DMS79 (cell line): Measurements from ENCODE around the gene LETM1.

Source experiments
- DNase-seq: peaks from one replicate; lab custom pipeline; 2025; lab: John Stamatoyannopoulos, UW

LETM1 gene

DNA sequence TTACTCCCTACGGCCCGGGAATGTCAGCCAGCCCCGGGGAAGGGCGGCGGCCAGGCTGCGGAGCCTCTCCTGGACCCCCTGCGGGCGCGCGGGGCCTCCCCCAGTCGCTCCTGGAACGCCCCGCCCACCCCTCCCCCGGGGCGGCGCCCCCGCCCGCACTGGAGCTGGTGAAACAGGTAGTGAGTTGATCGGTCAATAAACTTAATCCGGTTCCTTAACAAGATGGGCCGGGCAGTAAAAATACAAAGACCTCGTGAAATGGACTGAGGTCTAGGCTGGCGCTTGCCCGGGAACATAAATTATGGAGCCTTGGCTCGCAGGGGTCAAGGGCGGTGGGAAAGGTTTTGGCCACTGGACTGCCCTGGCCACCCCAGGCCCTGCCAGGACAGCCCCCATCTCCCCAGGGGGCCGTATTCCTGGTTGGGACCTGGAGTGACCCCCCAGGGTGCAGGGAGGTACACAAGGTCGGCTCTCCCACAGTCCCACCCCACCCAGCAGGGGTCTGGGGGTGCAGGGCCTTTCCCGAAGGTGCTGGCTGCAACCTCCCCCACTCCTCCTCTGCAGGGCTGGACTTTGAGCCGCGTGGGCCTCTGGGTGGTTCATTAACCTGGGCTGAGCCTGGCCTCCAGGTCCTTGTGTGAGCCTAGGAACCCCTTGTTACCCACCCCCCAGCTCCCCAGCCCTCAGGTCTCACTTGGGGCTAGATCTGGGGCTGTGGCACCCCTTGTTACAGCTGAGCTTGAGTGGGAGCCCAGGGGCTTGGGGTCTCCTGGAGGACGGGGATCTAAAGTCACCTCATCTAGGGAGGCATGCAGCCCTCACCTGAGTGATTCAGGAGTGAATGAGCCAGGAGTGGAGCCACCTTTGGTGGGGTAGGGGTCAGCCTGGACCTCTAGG is 60.4 kb downstream of the LETM1 start:
- no peak for DNase-seq

DNA sequence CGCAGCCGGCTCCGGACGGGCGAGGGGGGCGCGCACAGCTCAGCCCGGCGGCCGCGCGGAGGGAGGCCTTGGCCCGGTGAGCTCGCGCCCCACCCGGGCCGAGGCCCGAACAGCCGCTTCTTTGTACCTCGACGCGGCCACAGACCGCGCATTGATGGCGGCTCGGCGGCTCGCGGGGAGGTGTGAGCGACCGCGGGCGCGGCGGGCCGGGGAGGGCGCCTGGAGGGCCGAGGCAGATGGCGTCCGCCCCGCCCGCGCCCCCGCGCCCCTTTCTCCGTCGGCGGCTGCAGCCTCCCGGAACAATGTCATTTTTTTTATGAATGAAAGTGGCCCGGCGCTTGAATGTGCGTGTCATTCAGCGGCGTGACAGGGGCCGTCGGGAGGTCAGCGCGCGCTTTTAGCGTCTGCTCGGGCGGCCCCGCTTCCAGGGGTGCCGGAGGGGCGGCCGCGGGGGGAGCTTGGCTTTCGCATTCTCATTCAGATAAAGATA is 61.1 kb downstream of the LETM1 start:
- no peak for DNase-seq

DNA sequence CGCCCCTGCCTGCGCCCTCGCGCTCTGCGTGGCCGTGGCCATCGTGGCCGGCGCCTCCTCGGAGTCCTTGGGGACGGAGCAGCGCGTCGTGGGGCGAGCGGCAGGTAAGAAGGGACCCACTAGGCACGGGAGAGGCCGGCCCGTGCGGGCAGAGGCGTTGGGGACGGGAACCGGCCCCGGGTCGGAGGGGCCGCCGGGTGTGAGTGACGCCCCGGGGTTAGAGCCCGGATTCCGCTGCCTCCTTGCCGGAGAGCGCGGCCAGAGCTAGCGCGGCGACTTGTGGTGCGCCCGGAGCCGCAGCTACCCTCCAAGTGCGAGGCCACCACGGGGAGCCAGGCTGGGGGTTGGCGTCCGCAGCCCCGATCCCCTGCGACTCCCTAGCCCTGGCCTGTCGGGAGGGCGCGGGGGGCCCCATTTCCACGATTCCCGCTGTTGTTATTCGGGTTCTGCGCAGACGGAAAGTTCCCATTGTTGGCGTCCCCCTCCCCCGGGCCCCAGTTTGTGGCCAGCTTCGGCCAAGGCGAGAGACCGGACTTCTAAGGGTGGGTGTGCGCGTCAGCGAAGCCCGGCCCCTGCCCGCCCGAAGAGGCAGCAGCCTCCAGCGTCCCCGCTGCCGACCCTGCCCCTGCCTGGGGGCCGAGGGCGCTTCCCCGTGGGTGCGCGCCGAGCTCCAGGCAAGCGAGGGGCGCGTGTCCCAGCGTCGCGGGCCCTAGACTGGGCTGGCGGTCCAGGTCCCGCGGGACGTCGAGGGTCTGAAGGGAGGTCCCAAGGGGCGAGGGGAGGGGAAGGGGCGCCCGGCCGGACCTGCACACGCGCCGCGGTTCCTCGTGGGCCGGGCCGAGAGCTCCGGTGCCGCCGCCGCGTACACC is 61.8 kb downstream of the LETM1 start:
- DNase-seq = no peak

DNA sequence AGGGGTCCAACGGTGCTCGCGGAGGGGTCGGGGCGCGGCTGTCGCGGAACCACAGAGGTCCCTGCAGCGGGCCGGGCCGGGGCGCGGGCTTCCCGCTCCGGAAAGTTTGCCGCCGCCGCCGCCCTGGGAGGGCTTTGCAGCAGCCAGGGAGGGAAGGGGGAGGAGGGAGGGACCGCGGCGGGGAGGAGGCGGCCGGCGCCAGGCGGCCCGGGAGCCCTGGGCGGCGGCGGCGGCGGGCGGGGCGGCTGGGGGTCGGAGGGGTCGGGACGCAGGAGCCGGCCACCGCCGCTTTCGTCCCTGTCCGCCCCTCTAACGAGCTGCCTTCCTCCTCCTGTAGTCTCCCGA is 62.5 kb downstream of the LETM1 start:
- no peak for DNase-seq

DNA sequence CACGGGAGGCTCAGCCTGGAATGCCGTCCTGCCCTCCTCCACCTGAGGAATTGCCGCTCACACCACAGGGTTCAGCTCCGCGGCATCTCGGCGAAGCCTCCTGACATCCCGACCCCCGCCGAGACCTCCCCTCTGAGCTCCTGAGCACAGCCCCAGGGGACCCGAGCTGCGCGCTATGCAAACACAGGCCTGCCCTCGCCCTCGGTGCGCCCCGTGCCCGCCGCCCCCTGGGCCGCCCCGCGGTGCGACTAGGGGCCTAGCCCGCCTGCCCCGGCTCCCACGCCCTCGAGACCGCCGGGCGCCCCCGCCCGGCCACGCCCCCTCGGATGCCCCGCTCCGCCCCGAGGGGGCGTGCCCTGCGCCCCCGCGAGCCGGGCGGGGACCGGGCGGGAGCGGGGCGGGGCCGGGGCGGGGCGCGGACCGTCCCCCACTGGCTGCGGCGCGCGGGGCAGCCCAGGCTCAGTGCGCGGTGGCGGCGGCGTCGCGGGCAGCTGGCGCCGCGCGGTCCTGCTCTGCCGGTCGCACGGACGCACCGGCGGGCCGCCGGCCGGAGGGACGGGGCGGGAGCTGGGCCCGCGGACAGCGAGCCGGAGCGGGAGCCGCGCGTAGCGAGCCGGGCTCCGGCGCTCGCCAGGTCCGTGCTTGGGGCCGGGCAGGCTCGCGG is 63.0 kb downstream of the LETM1 start, which contains the start of gene FGFR3:
FGFR3 (plus strand) TSS at position 462 of the 664 bp plus-strand sequence. CDS start 642 bp downstream, outside the sequence.
- no peak for DNase-seq

DNA sequence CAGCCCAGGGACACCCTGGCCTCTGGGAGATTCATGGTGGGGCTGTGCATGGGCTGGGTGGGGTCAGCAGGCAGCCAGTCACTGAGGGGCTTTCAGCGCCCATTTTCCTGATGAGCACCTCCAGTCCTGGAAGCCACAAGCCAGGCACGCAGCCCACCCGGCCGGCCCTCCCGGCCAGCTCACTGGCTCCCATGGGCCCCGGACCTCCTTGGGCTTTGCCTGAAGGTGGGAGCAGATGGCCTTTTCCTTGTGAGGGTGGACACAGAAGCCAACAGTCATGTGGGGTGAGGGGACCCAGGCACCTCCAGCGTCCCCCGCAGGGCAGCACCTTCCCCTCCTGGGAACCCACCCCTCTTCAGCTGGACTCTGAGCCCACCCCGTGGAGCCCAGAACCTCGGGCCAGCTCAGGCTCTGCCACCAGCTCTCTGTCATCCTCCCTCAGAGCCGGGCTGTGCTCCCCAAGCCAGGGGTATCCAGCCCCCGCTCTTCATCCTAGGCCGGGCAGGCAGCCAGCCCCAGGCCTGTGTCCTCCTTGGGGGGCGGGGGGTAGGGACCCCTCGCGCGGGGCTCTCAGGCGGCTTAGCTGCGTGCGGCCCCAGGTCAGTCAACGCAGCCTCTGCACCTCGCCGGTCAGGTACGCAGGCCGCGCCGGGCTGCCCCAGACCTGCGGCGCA is 63.7 kb downstream of the LETM1 start:
- DNase-seq = no peak

DNA sequence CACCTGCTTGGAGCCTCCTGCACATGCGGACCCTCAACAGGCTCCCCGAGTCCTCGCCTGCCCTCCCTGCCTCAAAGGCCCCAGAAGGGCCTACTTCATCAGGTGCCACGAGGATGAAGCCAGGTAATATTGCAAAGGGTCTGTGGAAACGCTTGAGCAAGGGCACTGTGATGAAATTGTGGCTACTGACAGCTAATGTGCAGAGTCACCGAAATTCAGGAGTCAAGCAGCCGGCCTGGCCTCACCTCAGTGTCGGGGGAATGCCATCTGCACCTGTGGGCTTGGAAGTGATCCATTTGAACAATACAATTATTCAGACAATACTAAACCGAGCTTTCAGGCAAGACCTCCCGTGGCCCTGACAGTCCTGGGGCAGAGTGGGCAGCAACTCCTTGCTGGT is 66.0 kb downstream of the LETM1 start:
- DNase-seq = no peak

DNA sequence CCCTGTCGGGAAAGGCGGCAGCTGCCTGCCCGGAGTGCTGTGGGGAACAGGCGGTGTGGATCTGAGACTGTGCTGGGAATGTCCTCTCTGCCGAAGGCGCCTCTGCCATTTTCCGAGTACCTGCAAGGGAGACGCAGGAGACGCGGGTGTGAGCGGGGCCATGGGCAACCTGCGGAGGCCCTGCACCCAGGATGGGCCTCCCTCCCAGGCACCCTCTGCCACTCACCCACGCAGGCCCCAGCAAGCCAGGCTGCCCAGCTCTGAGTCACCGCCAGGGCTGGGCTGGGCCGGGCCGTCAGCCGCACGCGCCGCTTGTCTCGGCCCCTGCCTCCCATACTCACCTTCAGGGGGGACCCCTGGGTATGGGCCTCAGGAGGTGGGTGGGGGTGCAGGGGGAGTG is 66.4 kb downstream of the LETM1 start:
- no peak for DNase-seq

DNA sequence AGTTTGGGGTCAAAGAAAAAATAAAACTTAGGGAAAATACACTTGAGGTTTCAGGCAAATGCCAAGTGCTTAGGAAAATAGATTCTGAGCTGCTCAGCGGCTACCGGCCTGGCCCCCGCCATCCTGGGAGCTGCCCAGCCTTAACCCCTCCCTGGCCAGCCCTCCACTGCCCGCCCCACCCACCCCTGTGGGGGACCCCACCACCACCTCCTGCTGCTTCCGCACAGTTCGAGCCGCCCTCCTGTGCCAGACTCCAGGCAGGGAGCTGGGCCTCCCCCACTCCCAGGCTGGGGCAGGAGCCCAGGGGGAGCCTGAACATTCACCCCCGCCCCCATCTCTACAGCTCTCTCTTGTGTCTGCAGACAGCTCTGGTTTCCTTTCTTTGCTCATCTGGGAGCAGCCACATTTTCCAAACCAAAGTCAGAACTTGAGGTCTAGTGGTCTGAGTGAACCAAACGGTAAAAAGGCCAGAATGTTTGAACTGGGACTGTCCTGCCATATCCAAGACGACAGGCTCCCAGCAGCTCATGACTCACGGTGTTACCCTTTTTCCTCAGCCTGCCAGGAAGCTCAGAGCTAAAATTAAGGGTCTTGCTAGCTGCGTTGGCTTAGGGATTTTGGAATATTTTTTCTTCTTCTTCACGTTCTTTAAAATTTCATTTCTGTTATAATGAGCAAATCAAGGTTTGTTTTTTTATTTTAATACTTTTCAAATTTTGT is 67.5 kb downstream of the LETM1 start:
- no peak for DNase-seq

DNA sequence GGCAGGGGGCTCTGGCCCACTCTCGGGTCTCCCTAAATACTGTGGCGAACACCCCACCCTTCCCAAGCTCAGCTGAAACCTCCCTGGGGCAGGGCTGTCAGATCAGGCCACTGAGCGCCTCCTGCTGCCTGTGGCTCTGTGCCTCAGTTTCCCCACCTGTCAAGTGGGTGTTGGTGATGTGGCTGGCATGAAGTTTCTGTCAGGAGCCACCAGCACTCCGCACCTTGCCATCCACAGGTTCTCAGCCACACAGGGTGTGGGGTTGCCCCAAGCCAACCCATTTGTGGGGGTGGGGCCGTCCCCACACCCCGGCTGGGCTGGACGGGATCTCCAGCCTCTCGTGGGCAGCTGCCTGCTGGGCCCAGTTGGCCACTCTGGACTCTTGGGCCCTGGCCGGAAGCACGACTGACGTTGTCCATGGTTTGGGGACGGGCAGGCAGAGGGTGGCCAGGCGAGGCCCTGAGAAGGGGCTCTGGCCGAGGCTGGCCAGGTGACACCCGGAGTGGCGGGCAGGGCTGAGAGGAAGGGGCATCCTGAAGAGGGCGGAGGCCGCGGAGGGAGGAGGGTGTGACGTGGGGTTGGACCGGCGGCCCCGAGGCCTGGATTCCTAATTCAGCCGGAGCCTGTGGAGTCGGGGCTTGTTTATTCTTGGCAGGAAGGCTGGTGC is 68.4 kb downstream of the LETM1 start:
- no peak for DNase-seq

DNA sequence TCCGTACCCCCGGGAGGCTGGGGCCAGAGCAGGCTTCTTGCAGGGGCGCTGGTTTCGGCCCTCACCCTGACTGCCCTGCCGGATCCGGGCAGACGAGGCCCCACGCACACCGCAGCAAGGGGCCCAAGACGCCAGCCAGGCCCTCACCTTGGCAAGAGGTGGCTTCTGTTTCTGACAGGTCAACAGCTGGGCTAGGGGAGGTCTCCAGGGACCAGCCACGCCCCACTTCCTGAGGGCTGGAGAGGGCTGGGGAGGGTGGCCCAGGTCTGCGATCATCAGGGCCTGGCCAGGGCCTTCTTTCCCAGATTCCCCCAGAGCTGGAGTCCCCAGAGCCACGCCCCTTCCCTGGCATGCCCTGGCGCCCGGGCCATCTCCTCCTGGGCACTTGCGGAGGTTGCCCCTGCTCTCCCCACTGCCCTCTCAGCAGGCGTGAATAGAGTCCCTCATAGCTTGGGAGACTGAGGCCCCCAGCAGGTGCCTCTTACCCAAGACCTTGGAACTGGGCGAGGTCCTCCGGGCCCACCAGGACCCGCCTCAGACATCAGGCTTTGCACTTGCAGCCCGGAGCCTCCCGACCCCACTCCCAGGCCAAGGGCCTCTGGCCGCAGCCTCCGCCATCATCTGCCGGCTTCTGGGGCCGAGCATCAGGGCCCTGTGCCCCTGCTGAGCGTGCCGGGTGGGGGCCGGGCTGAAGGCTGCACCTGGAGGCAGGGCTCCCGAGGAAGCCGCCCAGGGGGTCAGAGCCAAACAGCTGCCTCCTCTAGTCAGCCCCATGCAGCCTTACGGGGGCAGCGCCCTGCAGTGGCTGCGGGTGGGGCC is 69.2 kb downstream of the LETM1 start:
- DNase-seq = no peak

DNA sequence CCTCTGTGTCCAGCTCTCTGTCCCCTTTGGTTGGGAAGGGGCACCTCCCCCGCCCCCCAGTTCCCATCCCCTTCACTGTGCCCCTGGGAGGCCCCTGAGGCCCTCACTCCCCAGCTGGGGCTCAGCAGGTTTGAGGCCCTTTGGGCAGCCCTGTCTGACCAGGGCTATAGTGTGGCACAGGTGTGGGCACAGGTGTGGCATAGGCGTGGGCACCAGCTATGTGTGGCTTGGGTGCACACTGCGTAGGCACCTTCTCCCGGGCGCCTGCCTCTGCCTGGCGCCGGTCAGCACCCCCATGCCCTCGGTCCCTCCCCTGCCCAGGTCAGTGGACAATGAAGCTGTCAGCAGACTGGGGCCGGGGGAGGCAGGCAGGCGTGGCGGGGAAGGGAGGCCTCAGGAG is 70.4 kb downstream of the LETM1 start:
- no peak for DNase-seq

DNA sequence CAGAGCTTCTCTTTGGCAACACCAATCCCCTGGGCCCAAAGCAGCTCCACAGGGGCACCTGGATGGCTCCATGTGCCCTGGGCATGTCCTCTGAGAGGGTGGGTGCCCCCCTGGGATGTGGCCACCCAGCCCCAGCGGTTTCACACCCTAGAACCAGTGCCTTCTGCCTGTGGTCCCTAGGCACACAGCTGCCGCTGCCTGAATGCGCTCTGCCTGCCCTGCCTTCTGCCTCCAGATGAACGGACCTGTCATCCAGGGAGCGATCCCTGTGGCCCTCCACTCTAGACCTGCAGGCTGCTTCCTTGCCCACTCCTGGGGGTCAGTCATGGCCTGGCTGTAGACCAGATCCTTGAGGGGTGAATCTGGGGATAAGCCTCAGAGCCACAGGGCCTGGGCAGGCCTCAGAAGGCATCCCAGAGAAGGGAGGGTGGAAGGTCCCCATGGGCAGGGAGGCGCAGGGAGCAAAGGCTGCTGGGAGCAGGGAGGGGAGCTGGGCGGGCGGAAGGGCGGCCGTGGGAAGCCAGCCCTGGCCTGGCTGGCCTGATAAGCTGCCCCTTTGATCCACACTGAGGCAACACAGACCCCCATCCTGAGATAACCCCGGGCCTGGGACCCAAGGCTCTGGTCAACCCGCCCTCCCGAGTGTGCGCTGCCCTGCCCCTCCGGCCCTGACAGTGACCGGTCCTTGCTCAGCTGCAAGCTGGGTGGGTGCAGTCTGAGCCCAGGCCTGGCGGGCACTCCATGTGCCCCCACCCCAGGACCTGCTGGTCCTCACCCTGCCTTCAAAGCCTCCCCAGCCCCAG is 71.0 kb downstream of the LETM1 start:
- no peak for DNase-seq

DNA sequence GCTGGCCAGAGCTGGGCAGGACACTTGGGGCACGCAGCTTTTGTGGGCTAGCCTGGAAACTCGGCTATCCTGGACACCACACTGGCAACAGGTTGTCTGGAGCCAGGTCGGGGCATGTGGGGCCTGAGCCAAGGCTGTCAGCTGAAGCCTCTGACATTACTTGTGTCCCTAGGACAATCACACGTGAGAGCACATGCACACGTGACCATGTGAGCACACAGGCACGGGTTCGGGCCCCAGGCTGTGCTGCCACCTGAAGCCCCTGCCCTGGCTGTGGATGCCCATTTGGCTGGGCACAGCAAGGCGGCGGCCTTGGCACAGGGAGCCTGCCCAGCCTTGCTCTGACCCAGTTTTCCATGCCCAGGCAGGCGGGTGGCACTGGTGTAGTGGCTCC is 71.6 kb downstream of the LETM1 start:
- no peak for DNase-seq

DNA sequence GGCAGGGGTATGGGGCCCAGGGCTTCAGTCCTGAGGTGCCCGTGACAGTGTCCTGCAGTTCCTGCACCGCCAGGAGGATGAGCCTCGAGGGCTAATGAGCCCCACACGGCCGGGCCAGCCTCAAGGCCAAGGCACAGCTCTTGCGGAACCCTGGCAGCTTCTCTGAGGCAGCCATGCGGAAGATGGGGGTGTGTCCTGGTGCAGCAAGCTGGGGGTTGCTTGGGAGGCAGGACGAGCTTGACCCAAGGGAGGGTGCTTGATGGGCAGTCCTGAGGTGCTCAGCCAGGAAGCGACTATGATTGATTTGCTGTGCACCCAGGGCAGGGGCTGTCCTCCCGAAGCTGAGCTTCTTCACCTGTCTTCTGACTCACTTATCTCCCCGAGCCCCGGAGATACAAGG is 72.0 kb downstream of the LETM1 start:
- DNase-seq = no peak

DNA sequence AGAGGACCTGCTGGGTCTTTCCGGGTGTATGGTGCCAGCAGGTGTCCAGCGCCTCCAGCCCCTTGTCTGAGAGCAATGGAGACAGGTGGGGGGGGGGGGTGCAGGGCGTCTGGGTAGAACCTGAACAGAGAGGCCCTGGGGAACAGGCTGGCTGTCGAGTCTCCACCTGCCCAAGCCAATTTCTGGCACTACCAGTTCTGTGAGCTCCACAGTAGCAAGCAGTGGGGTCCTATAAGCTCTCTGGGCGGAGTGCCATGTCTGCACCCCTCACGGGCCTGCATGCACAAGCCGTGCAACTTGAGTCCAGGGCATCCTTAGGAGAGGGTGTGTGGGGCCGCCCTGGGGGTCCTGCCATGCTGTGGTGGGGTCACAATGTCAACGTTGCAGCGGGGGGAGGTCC is 72.9 kb downstream of the LETM1 start:
- no peak for DNase-seq

DNA sequence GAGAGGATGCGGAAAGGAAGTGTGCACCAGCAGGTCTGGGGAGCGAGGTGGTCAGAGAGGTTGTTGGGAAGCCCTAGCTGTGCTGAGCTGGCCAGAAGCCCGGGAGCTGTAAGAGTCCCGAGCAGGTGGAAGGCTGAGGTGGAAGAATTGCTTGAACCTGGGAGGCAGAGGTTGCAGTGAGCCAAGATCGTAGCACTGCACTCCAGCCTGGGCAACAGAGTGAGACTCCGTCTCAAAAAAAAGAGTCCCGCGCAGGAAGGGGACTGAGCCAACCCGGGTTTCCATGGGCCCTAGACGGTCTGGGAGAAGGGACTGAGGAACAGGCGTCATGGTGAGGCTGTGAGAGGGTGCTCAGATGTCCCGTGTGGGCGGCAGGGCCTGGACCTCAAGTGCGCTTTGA is 75.5 kb downstream of the LETM1 start:
- DNase-seq = no peak

DNA sequence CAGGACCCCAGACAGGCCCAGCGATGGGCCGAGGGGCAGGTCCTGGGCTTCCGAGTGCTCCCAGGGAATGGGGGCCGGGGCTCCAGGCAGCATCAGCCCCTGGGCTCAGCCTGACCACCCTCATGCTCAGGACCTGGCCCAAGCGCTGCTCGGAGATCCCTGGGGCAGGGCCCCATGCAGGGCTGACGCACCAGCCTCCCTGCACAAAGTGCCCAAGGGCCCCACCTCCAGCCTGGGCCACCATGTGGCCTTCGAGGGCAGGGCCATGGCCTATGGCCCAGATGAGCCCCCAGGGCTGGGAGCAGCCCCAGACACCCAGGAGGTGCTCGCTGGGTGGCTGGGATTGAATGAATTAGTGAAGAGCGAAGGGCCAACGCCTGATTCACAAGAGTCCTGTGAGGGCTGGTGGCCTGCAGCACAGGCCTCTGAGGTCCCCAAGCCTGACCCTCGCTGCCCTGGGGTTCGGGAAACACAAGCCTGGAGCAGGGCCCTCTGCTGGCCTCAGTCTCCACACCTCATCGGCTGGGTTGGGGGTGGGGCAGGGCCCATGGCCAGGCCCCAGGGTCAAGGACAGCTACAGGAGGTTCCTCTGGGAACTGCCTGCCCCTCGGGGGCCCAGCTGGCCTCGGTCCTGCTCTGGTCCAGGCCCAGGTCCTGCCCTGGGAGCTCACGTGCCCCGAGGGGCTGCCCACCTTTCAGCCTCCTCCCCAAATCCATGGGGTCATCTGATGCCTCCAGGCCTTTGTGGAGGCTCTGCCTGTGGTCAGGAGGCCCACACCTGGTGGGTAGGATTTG is 76.2 kb downstream of the LETM1 start:
- DNase-seq = no peak
